ENCODE measurements around the gene PGPEP1.

GRCh38 chr19:18317961-18318800, 22.2 kb upstream of the PGPEP1 start:
- TF ChIP-seq CTCF (conservative IDR thresholded peaks at IDR 0.05; ENCODE audit: low read depth, low read length) (no peak), EZH2 (IDR thresholded peaks at IDR 0.05; ENCODE audit: borderline replicate concordance, low read depth, low read length, poor library complexity, severe bottlenecking) (no peak)
